IPS-18c (cell line): ENCODE data around the gene TYSND1.
"Not testable (repeated sequence)": the region's sequence is repeated elsewhere in the genome, so short reads cannot be mapped to it uniquely, and the experiment has no call there.

Experiments
- H3K4me3 ChIP-seq: 2 replicates; pipeline ENCODE4 v1.7.0; 2013; ENCODE audit warnings: low read depth, mild to moderate bottlenecking, low read length, moderate library complexity; ENCODE audit not compliant: insufficient read depth
- H3K9me3 ChIP-seq: one replicate; pipeline ENCODE4 v1.6.1; 2013; ENCODE audit warnings: mild to moderate bottlenecking, low read length, moderate library complexity; ENCODE audit not compliant: control insufficient read depth, insufficient read depth

TYSND1 gene

DNA sequence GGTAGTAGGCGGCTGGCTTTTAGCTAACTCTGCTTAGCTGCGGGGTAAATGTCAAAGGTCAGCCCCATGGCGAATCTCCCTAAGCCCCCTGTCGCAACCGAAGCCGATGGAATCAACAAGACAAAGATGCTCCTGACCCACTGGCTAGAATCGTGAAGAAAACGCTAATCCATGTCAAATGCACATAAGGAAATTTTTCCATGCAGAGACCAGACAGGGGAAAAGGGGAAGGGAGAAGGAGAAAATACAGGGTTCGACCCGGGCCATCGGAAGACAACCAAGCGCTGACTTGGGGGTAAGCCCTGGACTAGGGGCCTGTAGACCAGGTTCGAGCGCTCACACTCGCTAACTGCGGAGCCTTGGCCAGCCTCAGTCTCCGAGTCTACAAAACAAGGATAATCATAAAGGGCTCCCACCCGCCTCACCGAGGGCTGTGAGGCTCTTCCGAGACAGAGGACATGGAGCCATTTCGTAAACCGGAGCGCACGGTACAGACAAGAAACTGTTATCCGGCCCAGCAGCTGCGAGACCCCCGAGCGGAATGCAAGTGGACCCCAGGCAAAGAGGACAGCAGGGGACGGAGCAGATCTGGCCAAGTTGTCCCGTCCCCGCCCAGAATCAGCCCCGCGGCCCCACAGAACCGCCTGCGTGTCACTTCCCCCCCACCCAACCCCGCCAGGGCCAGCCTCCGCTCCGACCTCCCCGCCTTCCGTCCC, 23.3 kb upstream of the TYSND1 start:
- H3K9me3 ChIP-seq, result no peaks in the 10 kb centered on the region

DNA sequence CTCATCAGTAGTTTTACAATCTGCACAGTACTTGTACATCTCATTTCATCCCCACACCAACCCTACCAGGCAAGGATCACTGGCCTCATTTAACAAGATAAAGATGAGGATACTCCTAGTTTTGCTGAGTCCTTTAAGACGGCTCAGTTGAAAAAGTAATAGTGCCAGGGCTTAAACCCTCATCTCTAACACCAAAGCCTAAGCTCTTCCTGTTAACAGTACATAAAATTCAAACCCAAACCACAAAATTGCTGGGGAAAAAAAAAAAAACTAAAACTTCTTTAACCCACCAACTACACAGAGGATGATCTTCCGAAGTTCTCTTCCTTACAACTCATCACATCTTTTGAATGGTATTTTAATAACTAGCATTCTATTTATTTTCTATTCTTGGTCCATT, 22.5 kb upstream of the TYSND1 start:
- Histone ChIP-seq H3K9me3 (no peaks in the 10 kb centered on the region), H3K4me3 (peak overlapping the region; percentile 79; the same call in 1 of the 2 replicates)

More for the DNA sequence above, 23.3 kb upstream of the TYSND1 start:
- peak overlapping the region; percentile 79 for H3K4me3 ChIP-seq

DNA sequence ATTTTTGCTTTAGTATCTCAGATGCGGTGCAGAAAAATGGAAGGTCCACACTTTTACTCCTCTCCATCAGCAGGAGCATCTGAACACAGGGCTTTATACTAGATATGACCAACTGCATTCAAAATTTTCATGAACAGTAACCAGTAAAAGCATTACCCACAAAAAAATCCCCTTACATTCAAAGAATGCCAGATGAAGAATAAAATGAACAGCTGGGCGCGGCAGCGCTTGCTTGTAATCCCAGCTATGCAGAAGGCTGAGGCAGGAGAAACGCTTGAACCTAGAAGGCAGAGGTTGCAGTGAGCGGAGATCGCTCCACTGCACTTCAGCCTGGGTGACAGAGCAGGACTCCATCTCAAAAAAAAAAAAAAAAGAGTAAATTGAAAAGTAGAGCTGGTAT, 20.7 kb upstream of the TYSND1 start:
- no peak overlapping the region for H3K4me3 ChIP-seq
- H3K9me3 ChIP-seq, result no peaks in the 10 kb centered on the region

DNA sequence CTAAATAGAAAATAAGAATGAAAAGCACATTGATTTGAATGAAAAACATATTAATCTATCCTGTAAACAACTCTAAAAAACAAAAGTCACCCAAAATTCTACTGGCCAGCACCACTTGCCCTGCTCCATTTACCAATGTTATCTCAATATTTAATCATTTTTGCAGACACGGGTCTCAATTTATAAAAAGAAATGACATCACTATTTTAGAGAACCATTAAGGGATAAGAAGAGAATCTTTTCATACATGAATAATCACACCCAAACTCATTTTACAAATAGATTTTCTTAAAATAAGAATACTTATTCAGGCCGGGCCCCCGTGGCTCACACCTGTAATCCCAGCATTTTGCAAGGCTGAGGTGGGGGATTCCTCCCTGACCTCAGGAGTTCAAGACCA, 19.9 kb upstream of the TYSND1 start:
- no peak overlapping the region for H3K4me3 ChIP-seq
- no peaks in the 10 kb centered on the region for H3K9me3 ChIP-seq

DNA sequence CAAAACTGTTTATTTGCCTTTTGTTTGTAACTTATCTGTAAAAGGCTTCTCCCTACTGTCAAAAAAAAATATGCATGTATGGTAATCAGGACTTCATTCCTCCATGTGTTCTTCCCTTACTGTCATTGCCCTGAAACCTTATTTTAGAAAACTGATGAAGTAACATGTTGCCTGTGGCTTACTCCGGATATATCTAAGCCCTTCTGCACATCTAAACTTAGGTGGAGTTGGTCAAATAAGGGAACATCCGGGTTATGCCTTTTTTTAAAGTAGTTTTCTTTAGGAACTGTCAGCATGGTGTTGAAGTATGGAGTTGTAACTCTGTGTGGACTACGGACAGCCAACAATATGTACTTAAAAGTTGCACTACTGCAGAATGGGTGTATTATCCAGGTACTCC, 17.7 kb upstream of the TYSND1 start:
- H3K4me3 ChIP-seq, result no peak overlapping the region
- H3K9me3 ChIP-seq, result no peaks in the 10 kb centered on the region

DNA sequence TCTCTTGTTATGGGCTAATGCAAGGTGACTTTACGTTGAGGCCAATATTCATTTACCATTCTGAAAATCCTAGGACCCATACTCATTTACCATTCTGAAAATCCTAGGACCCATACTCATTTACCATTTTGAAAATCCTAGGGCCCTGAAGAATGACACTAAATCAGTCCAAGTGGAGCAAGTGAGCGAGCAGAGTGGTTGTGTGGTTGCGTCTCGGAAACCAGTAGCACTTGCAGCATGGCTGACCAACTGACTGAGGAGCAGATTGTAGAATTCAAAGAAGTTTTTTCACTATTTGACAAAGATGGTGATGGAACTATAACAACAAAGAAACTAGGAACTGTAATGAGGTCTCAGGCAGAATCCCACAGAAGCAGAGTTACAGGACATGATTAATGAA, 16.9 kb upstream of the TYSND1 start:
- H3K9me3 ChIP-seq, result no peaks in the 10 kb centered on the region
- H3K4me3 ChIP-seq, result no peak overlapping the region

DNA sequence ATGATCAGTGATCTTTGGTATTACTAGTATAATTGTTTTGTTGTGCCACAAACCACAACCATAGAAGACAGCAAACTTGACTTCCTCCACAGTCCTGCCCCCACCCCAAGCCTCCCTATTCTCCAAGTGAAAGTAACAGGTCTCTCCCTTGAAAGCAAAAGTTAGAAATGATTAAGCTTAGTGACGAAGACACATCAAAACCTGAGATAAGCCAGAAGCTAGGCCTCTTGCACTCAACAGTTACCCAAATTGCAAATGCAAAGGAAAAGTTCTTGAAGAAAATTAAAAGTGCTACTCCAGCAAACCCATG, 16.3 kb upstream of the TYSND1 start:
- no peaks in the 10 kb centered on the region for H3K9me3 ChIP-seq
- no peak overlapping the region for H3K4me3 ChIP-seq

DNA sequence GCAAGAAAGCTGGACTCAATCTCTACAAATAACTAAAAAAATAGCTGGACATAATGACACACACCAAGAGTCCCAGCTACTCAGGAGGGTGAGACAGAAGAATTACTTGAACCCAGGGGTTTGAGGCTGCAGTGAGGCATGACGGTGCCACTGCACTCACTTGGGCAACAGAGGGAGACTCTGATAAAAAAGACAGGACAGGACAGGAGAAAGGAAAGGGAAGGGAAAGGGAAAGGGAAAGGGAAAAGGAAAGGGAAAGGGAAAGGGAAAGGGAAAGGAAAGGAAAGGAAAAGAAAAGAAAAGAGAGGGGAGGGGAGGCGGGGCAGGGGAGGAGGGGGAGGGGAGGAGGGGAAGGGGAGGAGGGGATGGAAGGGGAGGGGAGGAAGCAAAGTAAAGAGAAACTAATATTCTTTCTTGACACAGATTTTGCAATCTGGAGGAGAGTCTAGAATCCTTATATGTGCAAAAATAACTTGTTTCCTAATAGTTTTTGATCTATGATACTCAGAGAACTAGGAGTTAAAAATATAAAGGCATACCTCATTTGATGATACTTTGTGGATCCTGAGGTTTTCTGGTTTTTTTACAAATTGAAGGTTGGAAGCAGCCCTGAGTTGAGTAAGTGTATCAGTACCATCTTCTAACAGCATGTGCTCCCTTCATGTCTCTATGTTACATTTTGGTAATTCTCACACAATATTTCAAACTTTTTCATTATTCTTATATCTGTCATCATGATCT, 15.8 kb upstream of the TYSND1 start:
- no peak overlapping the region for H3K4me3 ChIP-seq
- no peaks in the 10 kb centered on the region for H3K9me3 ChIP-seq

DNA sequence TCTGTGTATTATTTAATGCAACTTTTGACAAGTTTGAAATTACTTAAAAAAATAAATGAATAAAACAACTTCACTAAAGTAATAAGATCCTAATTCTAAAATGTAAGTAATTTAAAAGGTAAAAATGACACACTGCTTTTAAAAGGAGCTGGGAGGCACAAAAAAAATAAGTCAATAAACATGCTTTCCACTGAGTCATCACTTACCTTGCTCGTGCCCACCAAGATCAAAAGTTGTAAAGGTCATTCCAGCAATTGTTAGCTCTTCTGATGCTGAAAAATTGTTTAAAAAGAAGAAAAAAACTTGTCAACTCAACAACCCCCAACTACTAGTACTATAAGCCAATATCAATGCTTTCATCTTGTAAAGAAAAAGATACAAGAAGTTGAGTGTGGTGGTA, 14.3 kb upstream of the TYSND1 start:
- H3K4me3 ChIP-seq, result no peak overlapping the region

DNA sequence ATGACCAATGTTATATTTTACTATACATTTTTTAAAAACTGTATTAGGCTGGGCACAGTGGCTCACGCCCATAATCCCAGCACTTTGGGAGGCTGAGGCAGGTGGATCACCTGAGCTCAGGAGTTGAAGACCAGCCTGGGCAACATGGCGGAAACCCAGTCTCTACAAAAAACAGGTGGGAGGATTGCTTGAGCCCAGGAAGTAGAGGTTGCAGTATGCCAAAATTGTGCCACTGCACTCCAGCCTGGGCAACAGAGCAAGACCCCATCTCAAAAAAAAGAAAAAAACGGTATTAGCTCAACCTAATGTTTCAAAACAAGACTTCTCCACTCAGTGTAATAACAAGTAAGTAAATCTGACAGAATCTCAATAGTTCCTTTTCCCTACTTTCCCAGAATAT, 12.9 kb upstream of the TYSND1 start:
- H3K4me3 ChIP-seq, H3K9me3 ChIP-seq: not testable (repeated sequence)

More for the DNA sequence above, 14.3 kb upstream of the TYSND1 start:
- no peaks in the 10 kb centered on the region for H3K9me3 ChIP-seq

DNA sequence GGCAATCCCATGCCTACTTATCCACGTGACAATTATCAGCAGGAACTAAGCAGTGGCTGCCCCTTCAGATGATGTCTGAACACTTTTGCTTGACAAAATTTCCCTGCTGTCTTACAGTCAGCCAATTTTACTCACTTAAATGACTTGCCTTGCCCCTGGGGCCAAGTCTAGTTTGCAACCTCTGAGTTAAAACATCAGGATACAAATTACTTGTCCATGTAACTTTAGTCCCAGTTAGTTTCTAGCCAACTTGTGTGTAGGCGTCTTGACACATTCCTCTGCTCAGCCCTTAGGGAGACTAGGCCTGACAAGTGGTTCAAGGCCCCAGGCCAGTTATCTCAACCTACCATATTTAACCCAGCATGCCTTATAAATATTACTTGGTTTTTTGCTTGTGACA, 11.6 kb upstream of the TYSND1 start:
- Histone ChIP-seq H3K4me3 (no peak overlapping the region), H3K9me3 (no peaks in the 10 kb centered on the region)

DNA sequence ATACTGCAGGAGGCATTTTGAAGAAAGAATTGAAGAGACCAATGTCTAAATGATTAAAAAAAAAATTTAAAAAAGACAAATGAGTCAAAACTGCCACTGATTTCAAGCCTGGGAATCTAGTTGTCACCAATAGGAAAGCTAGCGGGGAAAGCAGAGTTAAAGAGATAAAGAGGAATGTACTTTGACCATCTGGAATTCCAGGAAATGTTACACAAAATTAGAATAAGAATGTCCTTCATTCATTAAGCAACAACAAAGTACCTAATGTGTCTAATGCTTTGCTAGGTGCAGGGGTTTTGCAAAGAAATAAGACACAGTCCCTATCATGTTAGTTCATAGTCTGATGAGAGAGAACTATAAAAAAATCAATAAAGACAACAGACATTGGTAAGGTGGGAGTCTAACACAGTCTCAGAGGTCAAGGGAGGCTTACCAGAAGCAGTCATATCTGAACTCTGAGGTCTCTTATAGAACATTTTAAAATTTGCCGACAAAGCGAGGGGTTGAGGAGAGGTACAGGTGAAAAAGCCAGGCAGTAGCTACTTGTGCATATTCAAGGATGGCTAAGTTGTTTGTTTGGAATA, 8.8 kb upstream of the TYSND1 start:
- H3K4me3 ChIP-seq, result no peak overlapping the region
- H3K9me3 ChIP-seq, result no peaks in the 10 kb centered on the region

DNA sequence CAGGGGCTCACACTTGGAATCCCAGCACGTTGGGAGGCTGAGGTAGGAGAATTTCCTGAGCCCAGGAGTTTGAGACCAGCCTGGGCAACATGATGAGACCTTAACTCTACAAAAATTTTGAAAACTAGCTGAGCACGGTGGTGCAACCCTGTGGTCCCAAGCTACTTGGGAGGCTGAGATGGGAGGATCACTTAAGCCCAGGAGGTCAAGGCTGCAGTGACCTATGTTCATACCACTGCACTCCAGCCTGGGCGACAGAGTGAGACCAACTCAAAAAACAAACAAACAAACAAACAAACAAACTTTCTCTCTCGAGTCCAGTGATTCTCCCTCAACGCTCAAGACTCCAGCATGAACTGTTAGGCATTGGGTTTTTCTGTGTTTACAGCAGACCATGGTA, 2.0 kb upstream of the TYSND1 start:
- no peaks in the 10 kb centered on the region for H3K9me3 ChIP-seq
- no peak overlapping the region for H3K4me3 ChIP-seq

DNA sequence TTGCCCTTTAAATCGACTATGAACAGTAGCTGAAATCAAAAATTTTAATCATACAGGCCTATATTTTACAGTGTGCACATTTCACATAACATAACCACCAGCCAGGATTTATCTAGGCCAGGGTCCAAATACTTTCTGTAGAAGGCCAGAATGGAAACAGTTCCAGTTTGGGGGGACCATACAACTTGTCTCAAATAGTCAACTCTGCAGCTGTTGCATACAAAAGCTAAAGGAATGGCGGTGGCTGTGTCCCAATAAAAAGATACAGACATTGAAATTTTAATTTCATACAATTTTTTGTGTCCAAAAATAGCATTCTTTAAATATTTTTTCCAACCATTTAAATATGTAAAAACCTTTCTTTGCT, 742 bp upstream of the TYSND1 start:
- Histone ChIP-seq H3K4me3 (peak overlapping the region; percentile 39; the same call in 1 of the 2 replicates), H3K9me3 (no peaks in the 10 kb centered on the region)

DNA sequence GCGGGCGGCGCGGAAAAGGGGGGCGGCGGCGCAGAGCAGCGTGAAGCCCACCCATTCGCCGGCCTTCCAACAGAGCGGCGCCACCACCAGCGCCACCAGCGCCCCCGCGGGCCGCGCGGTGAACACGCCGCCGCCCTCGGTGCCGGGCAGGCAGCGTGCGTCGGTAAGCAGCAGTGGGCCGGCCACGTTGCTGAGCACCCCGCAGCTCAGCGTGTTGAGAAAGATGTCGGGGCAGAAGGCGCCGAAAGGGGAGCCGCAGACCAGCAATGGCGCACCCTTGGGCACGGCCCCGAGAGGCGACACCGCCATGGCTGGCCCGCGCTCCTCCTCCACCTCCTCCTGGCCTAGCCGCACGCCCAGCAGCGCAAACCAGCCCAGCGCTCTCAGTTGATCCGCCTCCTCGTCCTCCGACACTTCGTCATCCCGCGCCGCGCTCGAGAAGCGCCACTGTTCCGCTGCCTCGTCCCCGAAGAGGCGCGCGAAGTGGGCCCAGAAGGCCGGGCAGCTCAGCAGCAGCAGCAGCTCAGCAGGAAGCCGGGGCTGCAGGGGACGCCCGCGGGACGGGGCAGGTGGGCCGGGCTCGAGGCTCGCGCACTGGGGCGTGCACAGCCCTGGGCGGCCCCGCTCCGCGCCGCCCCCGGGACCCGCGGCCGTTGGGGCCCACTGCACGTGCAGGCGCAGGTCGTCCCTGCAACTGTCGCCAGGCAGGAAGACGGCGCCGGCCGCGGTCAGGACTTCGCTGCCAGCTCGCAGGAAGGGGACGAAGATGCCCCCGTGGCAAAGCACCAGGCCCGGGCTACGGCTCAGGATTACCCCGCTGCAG, 623 bp downstream of the TYSND1 start:
- peak overlapping the region; percentile 77 for H3K4me3 ChIP-seq
- no peaks in the 10 kb centered on the region for H3K9me3 ChIP-seq

DNA sequence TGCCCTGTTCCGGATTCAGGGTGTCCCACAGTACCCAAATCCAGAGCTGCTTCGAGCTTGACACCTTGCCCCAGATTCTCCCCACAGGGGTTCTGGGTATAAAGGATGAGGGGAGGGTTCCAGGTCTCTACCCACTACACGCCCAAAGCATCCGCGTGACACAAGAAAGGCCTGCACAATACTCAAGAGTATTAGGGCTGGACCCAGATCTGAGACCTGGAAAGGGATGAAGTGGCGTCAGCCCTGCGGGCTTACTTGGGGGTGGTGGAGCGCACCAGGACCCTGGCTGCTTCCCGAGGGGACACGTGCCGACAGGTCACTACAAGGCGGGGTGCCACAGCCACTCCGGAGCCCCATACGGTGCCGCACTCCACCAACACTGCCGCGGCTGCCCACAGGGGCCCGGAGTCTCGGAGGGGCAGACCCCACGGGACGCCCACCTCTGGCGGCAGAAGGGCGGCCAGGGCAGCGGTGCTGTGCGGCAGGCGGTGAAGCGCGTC, 1.3 kb downstream of the TYSND1 start:
- Histone ChIP-seq H3K4me3 (peak overlapping the region; percentile 77), H3K9me3 (no peaks in the 10 kb centered on the region)

DNA sequence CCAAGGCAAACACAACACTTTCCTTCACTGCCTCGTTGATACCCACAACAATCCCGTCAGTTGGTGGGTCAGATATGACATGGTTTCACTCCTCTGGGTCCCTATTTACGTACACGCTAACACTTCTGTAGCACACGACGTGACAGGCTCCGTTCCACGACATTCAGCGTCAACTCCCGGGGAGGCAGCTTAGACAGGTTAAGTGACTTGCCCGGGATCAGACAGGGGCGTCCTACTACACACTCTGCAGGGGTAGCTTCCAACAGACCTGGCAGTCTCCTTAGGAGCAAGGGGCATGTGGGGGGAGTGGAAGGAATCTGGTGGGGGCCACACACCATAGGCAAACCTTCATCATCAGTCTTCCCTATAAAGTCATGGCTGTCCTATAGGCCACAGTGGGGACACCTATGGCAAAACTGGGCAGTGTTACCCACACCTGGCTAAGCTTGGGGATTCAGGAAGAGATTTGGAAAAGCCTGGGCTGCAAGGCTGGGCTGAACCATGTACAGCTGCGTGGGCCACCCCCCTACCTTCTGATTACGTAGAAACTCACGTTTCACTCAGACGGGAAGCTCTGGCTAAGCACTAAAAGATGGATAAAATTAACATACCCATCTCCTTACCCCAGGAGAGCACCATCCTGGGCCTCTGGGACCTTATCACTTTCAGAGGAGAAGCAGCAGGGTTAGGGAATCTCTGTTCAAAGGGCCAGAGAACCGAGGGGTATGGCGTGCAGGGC, 2.0 kb downstream of the TYSND1 start:
- Histone ChIP-seq H3K4me3 (0 out of 2 replicates have a peak overlapping the region, but pooled peaks have one; percentile 77), H3K9me3 (no peaks in the 10 kb centered on the region)
